ENCODE data around the gene LANCL2. TPM values are rescaled to one million over a fixed set of nuclear protein-coding genes. Genes with fewer than 3 reads are reported as not detected.

The LANCL2 gene
- total and polyA plus RNA-seq, 2 experiments from 2014 or later = 7.3 to 10.7 TPM

- TF ChIP-seq, protein P1, sequence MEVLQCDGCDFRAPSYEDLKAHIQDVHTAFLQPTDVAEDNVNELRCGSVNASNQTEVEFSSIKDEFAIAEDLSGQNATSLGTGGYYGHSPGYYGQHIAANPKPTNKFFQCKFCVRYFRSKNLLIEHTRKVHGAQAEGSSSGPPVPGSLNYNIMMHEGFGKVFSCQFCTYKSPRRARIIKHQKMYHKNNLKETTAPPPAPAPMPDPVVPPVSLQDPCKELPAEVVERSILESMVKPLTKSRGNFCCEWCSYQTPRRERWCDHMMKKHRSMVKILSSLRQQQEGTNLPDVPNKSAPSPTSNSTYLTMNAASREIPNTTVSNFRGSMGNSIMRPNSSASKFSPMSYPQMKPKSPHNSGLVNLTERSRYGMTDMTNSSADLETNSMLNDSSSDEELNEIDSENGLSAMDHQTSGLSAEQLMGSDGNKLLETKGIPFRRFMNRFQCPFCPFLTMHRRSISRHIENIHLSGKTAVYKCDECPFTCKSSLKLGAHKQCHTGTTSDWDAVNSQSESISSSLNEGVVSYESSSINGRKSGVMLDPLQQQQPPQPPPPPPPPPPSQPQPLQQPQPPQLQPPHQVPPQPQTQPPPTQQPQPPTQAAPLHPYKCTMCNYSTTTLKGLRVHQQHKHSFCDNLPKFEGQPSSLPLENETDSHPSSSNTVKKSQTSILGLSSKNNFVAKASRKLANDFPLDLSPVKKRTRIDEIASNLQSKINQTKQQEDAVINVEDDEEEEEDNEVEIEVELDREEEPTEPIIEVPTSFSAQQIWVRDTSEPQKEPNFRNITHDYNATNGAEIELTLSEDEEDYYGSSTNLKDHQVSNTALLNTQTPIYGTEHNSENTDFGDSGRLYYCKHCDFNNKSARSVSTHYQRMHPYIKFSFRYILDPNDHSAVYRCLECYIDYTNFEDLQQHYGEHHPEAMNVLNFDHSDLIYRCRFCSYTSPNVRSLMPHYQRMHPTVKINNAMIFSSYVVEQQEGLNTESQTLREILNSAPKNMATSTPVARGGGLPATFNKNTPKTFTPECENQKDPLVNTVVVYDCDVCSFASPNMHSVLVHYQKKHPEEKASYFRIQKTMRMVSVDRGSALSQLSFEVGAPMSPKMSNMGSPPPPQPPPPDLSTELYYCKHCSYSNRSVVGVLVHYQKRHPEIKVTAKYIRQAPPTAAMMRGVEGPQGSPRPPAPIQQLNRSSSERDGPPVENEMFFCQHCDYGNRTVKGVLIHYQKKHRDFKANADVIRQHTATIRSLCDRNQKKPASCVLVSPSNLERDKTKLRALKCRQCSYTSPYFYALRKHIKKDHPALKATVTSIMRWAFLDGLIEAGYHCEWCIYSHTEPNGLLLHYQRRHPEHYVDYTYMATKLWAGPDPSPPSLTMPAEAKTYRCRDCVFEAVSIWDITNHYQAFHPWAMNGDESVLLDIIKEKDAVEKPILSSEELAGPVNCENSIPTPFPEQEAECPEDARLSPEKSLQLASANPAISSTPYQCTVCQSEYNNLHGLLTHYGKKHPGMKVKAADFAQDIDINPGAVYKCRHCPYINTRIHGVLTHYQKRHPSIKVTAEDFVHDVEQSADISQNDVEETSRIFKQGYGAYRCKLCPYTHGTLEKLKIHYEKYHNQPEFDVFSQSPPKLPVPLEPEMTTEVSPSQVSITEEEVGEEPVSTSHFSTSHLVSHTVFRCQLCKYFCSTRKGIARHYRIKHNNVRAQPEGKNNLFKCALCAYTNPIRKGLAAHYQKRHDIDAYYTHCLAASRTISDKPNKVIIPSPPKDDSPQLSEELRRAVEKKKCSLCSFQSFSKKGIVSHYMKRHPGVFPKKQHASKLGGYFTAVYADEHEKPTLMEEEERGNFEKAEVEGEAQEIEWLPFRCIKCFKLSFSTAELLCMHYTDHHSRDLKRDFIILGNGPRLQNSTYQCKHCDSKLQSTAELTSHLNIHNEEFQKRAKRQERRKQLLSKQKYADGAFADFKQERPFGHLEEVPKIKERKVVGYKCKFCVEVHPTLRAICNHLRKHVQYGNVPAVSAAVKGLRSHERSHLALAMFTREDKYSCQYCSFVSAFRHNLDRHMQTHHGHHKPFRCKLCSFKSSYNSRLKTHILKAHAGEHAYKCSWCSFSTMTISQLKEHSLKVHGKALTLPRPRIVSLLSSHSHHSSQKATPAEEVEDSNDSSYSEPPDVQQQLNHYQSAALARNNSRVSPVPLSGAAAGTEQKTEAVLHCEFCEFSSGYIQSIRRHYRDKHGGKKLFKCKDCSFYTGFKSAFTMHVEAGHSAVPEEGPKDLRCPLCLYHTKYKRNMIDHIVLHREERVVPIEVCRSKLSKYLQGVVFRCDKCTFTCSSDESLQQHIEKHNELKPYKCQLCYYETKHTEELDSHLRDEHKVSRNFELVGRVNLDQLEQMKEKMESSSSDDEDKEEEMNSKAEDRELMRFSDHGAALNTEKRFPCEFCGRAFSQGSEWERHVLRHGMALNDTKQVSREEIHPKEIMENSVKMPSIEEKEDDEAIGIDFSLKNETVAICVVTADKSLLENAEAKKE (CRISPR knock-in tag; IDR thresholded peaks at IDR 0.05) = no peak
- TF ChIP-seq CREB1 (CRISPR knock-in tag; IDR thresholded peaks at IDR 0.05; ENCODE audit: low read depth) (no peak), REST (IDR thresholded peaks at IDR 0.05; ENCODE audit: unreplicated experiment) (no peak), NANOG (IDR thresholded peaks at IDR 0.05; ENCODE audit: borderline replicate concordance) (no peak), ZNF331 (CRISPR knock-in tag; IDR thresholded peaks at IDR 0.05; ENCODE audit: low read depth) (no peak), EZH2 (IDR thresholded peaks at IDR 0.05; ENCODE audit: low read depth, unreplicated experiment) (no peak), ZNF114 (CRISPR knock-in tag; IDR thresholded peaks at IDR 0.05) (no peak), STAT1 (IDR thresholded peaks at IDR 0.05; ENCODE audit: unreplicated experiment) (no peak)
Measured at GRCh38 chr7:55449992-55450535, 84.9 kb downstream of the LANCL2 start (continued).

All from GM23338 (cell line).